ENCODE results near the gene RMND1. TPM values are rescaled to one million over a fixed set of nuclear protein-coding genes. Genes with fewer than 3 reads are reported as not detected.

Gene RMND1
- polyA plus RNA-seq, 4 donors: 38.5 to 58.4 (median 46.1) TPM

- DNase-seq (ENCODE audit: low read depth in 4 of 4, low spot score in 2 of 4): no peak
Measured at GRCh38 chr6:151428093-151428735, 23.7 kb downstream of the RMND1 start.

DNA sequence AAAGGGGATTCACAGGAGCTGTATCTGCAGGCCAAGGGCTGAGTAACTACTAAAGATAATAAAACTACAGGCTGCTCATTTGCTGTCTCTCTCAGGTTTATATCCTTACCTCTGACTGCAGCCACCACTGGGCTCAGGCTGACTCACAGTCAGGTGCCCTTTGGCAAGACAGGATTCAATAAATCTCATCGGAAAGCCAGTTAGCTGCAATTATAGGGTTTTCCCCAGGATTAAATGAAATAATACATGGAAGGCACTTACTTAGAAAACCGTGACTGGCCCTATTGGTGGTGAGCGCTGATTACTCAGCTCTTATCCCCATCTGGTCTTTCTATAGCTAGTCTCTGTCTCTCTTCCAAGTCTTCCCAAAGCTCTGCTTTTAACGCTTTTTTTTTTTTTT, 26.4 kb downstream of the RMND1 start:
- no peak for DNase-seq (ENCODE audit: low read depth in 4 of 4, low spot score in 2 of 4)

GRCh38 chr6:151422981-151423380, 28.9 kb downstream of the RMND1 start:
- DNase-seq (ENCODE audit: low read depth in 4 of 4, low spot score in 2 of 4): no peak

DNA sequence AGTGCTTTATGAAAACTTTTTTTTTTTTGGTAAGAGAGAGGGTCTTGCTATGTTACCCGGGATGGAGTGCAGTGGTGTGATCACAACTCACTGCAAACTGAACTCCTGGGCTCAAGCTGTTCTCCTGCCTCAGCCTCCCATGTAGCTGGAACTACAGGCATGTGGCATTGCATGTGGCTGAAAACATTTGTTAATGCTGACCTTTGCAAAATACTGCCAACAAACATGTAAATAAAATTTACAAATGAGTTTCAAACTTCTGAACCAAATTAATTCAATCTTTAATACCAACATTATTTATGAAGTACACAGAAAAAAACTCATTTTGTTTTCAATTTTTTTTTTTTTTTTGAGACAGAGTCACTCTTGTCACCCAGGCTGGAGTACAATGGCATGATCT, 34.4 kb downstream of the RMND1 start:
- DNase-seq (ENCODE audit: low read depth in 4 of 4, low spot score in 2 of 4): no peak

DNA sequence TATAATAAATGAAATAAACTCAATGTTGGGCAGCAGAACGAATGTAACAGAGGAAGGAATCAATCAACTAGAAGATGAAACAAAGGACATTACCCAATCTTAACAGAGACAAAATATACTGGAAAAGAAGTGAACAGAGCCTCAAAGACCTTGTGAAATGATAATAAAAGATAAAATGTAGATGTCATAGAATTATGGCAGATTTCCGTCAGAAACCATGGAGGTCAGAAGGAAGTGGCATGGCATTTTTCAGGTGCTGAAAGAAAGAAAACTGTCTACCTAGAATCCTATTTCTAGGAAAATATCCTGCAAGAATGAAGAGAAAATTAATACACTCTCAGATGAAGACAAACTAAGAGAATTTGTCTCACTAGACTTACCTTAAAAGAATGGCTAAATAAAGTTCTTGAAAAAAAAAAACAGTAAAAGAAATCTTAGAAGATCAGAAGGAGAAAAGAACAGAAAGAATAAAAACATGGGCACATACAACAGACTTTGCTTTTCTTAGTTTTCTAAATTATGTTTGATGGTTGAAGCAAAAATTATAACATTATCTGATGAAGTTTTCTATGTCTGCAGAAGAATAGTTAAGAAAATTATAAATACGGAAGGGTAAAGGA, 37.2 kb downstream of the RMND1 start:
- no peak for DNase-seq (ENCODE audit: low read depth in 4 of 4, low spot score in 2 of 4)

GRCh38 chr6:151413372-151414145, 38.4 kb downstream of the RMND1 start:
- DNase-seq (ENCODE audit: low read depth in 4 of 4, low spot score in 2 of 4): no peak

DNA sequence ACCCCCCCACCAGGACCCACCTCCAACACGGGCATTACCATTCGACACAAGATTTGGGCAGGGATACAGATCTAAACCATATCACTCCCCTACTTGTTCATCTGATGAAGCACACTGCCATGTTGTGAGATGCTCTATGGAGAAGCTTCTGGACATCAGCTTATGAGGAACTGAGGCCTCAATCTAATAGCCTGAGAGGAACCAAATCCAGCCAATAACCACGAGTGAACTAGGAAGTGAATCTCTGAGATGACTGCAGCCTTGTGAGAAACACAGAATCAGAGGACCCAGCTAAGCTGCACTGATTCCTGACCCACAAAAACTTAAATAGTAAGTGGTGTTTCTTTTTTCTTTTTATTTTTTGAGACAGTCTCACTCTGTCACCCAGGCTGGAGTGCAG, 39.0 kb downstream of the RMND1 start:
- no peak for DNase-seq (ENCODE audit: low read depth in 4 of 4, low spot score in 2 of 4)

- DNase-seq (ENCODE audit: low read depth in 4 of 4, low spot score in 2 of 4): no peak
Measured at GRCh38 chr6:151409679-151410078, 42.2 kb downstream of the RMND1 start.

DNA sequence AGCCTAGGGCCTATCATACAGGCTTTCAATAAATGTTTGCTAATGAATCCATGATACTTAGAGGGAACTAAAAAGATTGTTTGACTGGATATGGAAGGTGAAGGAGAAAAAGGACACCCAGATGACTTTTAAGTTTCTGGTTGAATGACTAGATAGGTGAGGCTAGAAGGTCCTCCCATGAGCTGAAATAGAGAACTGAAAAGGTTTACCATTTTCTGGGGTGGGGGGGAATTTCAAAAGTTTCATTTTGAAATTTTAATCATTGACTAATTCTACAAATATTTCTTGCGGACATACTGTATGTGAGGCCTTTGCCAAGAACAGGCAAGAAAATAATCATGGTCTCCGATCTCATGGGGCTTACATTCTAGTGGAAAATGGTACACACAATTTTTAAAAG, 42.7 kb downstream of the RMND1 start:
- no peak for DNase-seq (ENCODE audit: low read depth in 4 of 4, low spot score in 2 of 4)

GRCh38 chr6:151408858-151409257, 43.1 kb downstream of the RMND1 start:
- no peak for DNase-seq (ENCODE audit: low read depth in 4 of 4, low spot score in 2 of 4)

GRCh38 chr6:151403919-151404308, 48.0 kb downstream of the RMND1 start:
- DNase-seq (ENCODE audit: low read depth in 4 of 4, low spot score in 2 of 4): no peak

DNA sequence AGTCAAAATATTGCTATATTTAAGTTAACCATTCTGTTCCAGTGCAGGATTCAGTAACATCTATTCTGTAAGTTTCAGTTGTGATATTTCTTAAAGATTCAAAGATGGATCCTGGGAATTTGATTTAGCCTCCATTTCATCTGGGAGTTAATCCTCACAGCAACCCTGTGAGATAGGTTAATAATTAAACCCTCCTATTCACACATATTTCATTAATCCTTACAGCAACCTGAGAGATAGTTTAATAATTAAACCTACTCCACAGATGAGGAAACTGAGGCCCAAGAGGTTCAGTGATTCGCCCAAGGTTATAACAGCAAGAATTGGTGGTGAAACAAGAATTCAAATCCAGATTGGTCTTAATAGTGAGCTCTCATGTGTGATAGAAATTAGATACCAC, 49.7 kb downstream of the RMND1 start:
- no peak for DNase-seq (ENCODE audit: low read depth in 4 of 4, low spot score in 2 of 4)

DNA sequence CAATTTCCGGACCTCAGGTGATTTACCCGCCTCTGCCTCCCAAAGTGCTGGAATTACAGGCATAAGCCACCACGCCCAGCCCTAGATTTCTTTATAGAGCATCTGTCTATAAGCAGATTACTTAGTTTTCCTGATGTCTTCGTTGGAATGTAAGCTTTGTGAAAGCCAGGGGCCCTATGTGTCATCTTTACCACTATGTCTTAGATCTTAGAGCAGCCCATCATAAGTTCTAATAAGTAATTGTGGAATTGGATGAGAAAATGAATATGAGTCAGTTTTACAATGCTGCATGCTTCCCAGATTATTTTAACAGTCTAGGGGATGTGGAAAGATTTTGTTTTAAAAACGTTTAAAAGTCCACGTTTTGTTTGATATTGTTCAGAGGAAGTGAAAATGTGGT, 51.5 kb downstream of the RMND1 start:
- no peak for DNase-seq (ENCODE audit: low read depth in 4 of 4, low spot score in 2 of 4)

GRCh38 chr6:151399679-151400078, 52.2 kb downstream of the RMND1 start:
- DNase-seq (ENCODE audit: low read depth in 4 of 4, low spot score in 2 of 4): no peak

DNA sequence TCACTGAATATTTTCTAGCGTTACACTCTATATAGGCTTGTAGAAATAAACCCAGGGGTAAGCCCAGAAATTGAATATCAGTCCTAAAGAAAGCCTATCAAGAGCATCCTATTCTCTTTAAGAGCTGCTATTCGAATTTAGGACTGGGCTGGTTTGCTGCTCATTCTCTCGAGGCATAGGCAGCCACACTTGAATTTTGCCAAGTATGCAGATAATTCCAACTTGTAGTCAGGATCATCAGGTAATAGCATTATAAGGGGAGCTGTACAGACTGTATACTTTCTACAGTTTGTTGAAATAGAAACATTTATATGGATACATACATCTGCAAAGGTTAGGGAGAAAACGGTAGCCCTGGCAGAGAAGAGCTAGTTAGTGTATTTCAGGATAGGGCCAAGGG, 58.5 kb downstream of the RMND1 start:
- DNase-seq (ENCODE audit: low read depth in 4 of 4, low spot score in 2 of 4): no peak

DNA sequence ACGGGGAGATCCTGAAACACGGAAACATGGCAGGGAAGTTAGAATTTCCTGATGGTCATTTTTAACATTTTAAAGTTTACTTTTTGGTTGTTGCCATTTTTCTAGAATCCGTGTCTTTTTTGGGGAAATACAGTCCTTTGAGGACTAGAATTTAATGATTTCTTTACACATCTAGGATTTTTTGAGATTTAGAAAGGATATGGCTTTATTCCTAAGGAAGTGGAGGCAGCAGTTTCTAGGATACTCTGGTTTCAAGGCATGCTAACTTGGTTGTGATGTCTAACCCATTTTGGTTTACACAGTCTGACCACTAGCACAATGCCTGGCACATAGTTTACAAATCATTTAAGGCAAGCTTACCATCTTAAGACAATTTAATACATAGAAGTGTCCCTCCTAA, 59.5 kb downstream of the RMND1 start:
- no peak for DNase-seq (ENCODE audit: low read depth in 4 of 4, low spot score in 2 of 4)

DNA sequence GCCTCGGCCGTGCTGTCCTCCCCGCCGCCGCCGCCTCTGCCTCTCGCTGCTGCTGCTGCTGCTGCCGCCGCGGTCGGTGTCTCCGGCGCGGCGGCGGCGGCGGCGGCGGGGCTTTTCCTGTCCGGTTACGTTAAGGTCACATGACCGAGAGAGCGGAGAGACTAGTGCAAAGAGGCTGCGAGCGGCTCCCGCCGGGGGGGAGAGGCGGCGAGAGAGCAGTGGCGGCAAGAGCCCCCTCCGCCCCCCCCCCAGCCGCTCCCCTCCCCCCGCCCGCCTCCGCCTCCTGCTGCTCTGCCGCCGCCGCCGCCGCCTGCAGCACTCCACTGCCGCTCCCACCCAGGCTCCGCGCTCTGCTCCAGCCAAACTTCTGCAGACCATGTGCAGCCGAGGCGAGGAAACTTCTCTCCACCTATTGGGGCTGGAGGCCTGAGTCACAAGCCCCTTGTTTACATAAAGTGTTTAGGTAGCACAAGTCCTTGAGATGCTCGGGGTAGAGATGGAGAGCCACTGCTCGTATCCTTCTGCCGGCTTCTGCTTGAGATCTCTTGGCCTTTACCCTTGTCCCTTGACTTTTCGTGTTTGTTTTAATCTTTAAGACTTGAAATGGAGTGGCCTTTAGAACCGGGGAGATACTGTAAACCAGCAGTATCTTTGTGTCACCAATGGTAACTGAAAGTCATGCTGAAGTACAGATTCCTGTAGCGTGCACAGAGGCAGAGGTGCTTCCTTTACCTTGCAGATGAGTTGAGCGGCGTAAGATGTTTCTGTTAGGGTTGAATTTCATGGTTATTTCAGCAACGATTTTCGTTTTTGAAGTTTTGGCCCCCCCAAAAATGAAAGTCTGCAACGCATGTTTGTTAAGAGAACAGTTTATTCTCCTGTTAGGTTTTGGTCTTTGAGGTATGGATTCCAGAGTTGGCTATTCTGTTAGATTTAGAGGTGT, 60.2 kb downstream of the RMND1 start, which contains the start of gene ZBTB2:
Gene ZBTB2, minus strand, starts transcription at position 89 of the 943 bp plus-strand sequence. CDS start 17,922 bp downstream, outside the sequence.
- DNase-seq (ENCODE audit: low read depth in 4 of 4, low spot score in 2 of 4): peak; percentile 18 to 40 (median 21)

DNA sequence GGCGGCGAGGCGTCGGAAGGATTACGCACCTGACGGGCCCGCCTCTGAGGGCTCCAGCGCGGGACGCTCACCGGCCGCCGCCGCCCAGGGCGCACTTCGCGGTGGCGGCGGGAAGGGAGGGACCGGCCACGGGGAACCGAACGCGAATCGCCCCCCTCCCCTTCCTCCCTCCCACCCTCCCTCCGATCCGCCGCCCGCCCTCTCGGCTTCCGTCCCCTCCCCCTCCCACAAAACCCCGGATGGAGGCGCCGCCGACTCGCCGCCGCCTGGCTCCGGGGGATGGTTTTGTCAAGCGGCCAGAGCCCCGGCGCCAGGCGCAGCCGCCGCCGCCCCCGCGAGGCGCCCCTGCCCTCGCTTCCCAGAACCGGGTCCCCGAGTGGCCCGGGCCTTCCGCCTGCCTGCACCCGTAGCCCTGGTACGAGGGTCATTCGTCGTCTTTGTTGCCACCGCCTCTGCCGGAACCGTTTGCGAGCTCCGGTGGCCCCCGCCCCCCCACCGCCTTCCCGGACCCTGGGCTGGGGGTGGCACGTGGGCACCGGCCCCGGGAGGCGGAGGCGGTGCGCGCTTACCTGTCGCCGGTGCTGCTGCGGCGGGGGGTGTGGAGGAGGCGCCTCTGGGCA, 61.0 kb downstream of the RMND1 start:
- DNase-seq (ENCODE audit: low read depth in 4 of 4, low spot score in 2 of 4): peak; percentile 48 to 65 (median 60)

GRCh38 chr6:151390276-151390850, 61.6 kb downstream of the RMND1 start:
- peak; percentile 96 to 99 (median 97) for DNase-seq (ENCODE audit: low read depth in 4 of 4, low spot score in 2 of 4)

Data from left renal cortex interstitium (tissue), 4 donors.